Sigmoid colon (tissue), 3 donors: ENCODE measurements around the gene MAPK6.

ENCODE experiments used
- CTCF ChIP-seq, 4 experiments: fragments of 450-650 bp in 3 of 4; fragments of 200-600 bp in 1 of 4; IDR thresholded peaks; one replicate each; pipeline ENCODE4 v1.5.1; 2016 to 2019; ENCODE audit warnings: antibody characterized with exemption in 4 of 4, mild to moderate bottlenecking in 3 of 4, moderate library complexity in 2 of 4
- POLR2A ChIP-seq, 2 donors: fragments of 450-650 bp; IDR thresholded peaks; one replicate each; pipeline ENCODE4 v1.6.1; 2016; ENCODE audit warnings: antibody characterized with exemption in 2 of 2, mild to moderate bottlenecking in 2 of 2, moderate library complexity in 2 of 2

- TF ChIP-seq CTCF (IDR thresholded peaks at IDR 0.05), result no peak
- no peak for TF ChIP-seq POLR2A (IDR thresholded peaks at IDR 0.05)
These were observed 76.7 kb downstream of the MAPK6 start for GRCh38 chr15:52095597-52096262.
